Stimulated activated naive CD4-positive, alpha-beta T cell (primary cell): Measurements from ENCODE around the gene CALML4.
"Not testable (repeated sequence)": the region's sequence is repeated elsewhere in the genome, so short reads cannot be mapped to it uniquely, and the experiment has no call there.

ENCODE experiments used
- DNase-seq, 6 experiments: peaks; one replicate each; lab custom pipeline; 2025; lab: John Stamatoyannopoulos, UW

The CALML4 gene

GRCh38 chr15:68224546-68225250 is 19.6 kb upstream of the CALML4 start:
- no peak for DNase-seq

- DNase-seq: no peak
Observed at GRCh38 chr15:68224108-68224507, 19.0 kb upstream of the CALML4 start.

- no peak for DNase-seq
Observed at GRCh38 chr15:68223171-68223570, 18.0 kb upstream of the CALML4 start.

GRCh38 chr15:68222432-68222743 is 17.3 kb upstream of the CALML4 start:
- DNase-seq: not testable (repeated sequence)

GRCh38 chr15:68221530-68222431 is 16.6 kb upstream of the CALML4 start:
- DNase-seq: not testable (repeated sequence)

- no peak for DNase-seq
Observed at GRCh38 chr15:68220967-68221366, 15.8 kb upstream of the CALML4 start.

- no peak for DNase-seq
Observed at GRCh38 chr15:68220489-68220888, 15.4 kb upstream of the CALML4 start.

GRCh38 chr15:68218847-68219798 is 14.0 kb upstream of the CALML4 start:
- DNase-seq: no peak

GRCh38 chr15:68218331-68218730 is 13.2 kb upstream of the CALML4 start:
- DNase-seq: no peak

GRCh38 chr15:68217341-68217740 is 12.2 kb upstream of the CALML4 start:
- DNase-seq: no peak

GRCh38 chr15:68214838-68215254 is 9.7 kb upstream of the CALML4 start:
- no peak for DNase-seq

- no peak for DNase-seq
Observed at GRCh38 chr15:68213991-68214837, 9.1 kb upstream of the CALML4 start.

- DNase-seq: not testable (repeated sequence)
Observed at GRCh38 chr15:68213491-68213845, 8.3 kb upstream of the CALML4 start.

GRCh38 chr15:68211656-68212320 is 6.7 kb upstream of the CALML4 start:
- DNase-seq: no peak

- DNase-seq: peak in 5 of 6 experiments; percentile 13 to 30 (median 24)
Observed at GRCh38 chr15:68210821-68211655, 5.9 kb upstream of the CALML4 start.

- DNase-seq: no peak
Observed at GRCh38 chr15:68210409-68210756, 5.3 kb upstream of the CALML4 start.

GRCh38 chr15:68209735-68210408 is 4.7 kb upstream of the CALML4 start:
- peak in 1 of 6 experiments; percentile 8 for DNase-seq

GRCh38 chr15:68209272-68209671 is 4.1 kb upstream of the CALML4 start:
- DNase-seq: no peak

- peak in 1 of 6 experiments; percentile 11 for DNase-seq
Observed at GRCh38 chr15:68208636-68209240, 3.6 kb upstream of the CALML4 start.
